IPS-18a (cell line): Measurements from ENCODE around the gene MAPK12.

Experiments used
- H3K27ac ChIP-seq: one replicate; pipeline ENCODE4 v1.5.1; 2013; ENCODE audit warnings: low read length
- H3K27me3 ChIP-seq: one replicate; pipeline ENCODE4 v1.6.1; 2013; ENCODE audit warnings: mild to moderate bottlenecking, low read length; ENCODE audit not compliant: control insufficient read depth, insufficient read depth
- H3K36me3 ChIP-seq: one replicate; pipeline ENCODE4 v1.6.1; 2013; ENCODE audit warnings: low read depth, low read length; ENCODE audit not compliant: control insufficient read depth
- H3K4me1 ChIP-seq: one replicate; pipeline ENCODE4 v1.6.1; 2013; ENCODE audit warnings: low read depth, low read length; ENCODE audit not compliant: control insufficient read depth
- H3K4me3 ChIP-seq: one replicate; pipeline ENCODE4 v1.5.1; 2013; ENCODE audit warnings: low read length
- H3K9ac ChIP-seq: one replicate; pipeline ENCODE4 v1.6.1; 2013; ENCODE audit warnings: mild to moderate bottlenecking, low read length, moderate library complexity
- H3K9me3 ChIP-seq: one replicate; pipeline ENCODE4 v1.6.1; 2013; ENCODE audit warnings: low read depth, low read length; ENCODE audit not compliant: control insufficient read depth

MAPK12 gene

DNA sequence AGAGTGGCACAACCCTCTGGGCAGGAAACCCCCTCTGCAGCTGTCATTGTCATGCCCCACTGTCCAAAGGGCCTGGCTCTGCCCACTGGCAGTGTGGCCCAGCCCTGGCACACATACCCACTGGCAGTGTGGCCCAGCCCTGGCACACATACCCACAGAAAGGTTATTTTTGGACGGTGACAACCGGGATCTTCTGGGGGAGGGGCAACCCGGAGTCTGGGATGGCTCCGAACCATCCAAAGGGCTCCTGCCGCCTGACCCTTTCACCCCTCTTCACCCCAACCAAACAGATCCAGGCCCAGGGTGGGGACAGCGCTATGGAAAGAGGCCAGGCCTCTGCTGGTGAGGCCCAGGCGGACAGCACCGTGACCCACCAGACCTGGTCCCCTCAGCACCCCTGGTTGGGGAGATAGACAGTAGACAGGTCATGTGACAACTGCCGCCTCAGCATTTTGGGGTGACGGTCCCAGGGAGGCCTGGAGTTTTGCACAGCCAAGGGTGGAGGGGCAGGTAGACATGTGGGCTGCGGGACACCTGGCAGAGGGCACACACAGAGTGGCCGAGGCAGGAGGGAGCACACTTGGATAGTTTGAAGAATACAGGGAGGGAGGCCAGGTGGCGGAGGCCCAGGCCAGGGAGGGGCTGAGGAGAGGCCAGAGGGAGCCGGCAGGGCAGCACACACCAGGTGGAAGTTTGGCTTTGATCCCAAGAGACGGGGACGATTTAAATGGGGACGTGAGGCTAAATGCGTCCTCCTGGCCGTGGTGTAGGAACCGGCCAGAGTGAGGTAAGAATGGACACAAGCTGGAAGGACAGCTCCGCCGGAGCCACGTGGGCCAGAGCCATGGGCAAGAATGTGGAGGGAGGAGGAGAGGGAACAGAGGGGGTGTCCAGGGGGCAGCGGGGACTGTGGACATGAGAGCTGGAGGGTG is 2.9 kb downstream of the MAPK12 start:
- no peak overlapping the region for H3K27ac ChIP-seq
- H3K4me3 ChIP-seq = no peak overlapping the region
- H3K27me3 ChIP-seq = peaks cover 26% of the 10 kb centered on the region
- no peaks in the 10 kb centered on the region for H3K9me3 ChIP-seq
- no peak overlapping the region for H3K9ac ChIP-seq
- H3K36me3 ChIP-seq = no peaks in the 10 kb centered on the region
- H3K4me1 ChIP-seq = no peaks in the 10 kb centered on the region

DNA sequence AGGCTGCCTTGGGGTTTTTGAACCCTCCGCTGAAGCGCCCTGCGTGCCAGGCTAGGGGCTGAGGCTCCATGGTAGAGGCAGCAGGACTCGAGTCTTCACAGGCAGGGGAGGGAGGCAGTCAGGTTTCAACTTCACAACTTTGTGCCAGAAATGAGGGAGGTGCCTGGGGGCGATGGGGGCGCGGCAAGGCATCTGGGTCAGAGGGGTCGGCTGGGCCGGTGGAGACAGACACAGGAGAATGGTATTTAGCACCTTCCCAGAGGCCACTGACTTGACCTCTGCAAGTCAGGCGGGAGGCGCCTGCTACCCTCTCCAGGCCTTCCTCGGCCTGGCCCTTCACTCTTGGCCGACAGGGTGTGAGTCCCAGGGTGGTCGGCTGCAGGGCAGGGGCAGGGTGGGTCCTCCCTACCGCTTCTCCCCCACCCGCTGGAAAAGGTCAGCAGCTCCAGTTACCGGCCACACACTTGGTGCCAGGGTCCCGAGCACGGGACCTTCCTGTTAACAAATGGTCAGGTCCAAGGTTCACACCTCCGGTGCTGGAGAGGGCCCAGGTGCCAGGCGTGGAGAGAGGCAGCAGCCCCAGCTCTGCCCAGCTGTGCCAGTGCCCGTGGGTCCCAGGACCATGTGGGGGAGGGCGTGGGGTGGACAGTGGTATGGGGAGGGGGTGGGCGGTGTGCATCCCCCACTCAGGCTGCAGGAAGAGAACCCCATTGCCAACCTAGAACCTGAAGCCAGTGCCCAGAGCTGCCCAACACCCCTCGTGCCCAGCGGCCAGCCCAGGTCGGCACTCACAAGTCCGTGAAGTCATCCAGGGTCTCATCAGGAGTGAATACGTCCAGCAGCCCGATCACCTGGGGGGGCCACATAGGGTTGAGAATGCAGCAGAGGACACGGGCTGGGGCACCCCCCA is 3.8 kb downstream of the MAPK12 start:
- H3K4me3 ChIP-seq = no peak overlapping the region
- H3K4me1 ChIP-seq = no peaks in the 10 kb centered on the region
- H3K9me3 ChIP-seq = no peaks in the 10 kb centered on the region
- H3K27me3 ChIP-seq = peaks cover 20% of the 10 kb centered on the region
- no peak overlapping the region for H3K27ac ChIP-seq
- no peaks in the 10 kb centered on the region for H3K36me3 ChIP-seq
- H3K9ac ChIP-seq = no peak overlapping the region

- Histone ChIP-seq H3K9me3 (no peaks in the 10 kb centered on the region), H3K27ac (no peak overlapping the region), H3K9ac (no peak overlapping the region), H3K36me3 (no peaks in the 10 kb centered on the region), H3K4me1 (no peaks in the 10 kb centered on the region), H3K27me3 (peaks cover 14% of the 10 kb centered on the region), H3K4me3 (no peak overlapping the region)
These were observed 4.4 kb downstream of the MAPK12 start for GRCh38 chr22:50257041-50257440.

DNA sequence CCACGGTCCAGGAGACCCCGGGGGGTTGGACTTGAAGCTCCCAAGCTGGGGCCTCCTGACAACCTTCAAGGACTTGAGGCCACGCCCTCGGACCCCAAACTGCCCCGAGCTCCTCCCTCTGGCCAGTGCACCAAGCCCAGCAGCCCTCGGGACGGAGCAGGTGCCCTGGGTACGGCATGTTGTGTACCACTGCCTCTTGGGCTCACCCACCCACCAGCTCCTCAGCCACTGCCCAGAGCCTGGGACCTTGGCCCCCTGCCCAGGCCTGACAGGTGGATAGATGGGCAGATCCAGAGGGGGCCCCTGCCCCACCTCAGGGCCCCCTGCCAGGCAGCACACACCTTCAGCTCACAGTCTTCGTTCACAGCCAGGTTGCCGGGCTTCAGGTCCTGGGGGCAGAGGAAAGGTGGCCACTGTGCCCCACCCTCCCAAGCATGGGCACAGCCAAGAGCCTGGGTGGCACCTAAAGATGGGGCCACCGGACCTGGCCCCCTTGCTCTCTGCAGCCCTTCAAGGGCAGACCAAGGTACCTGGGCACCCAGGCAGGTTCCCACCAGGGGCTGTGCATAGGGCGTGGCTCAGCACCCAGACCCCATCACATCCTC is 5.1 kb downstream of the MAPK12 start:
- Histone ChIP-seq H3K4me1 (no peaks in the 10 kb centered on the region), H3K9me3 (no peaks in the 10 kb centered on the region), H3K27me3 (peaks cover 12% of the 10 kb centered on the region), H3K27ac (no peak overlapping the region), H3K4me3 (no peak overlapping the region), H3K9ac (no peak overlapping the region), H3K36me3 (no peaks in the 10 kb centered on the region)

DNA sequence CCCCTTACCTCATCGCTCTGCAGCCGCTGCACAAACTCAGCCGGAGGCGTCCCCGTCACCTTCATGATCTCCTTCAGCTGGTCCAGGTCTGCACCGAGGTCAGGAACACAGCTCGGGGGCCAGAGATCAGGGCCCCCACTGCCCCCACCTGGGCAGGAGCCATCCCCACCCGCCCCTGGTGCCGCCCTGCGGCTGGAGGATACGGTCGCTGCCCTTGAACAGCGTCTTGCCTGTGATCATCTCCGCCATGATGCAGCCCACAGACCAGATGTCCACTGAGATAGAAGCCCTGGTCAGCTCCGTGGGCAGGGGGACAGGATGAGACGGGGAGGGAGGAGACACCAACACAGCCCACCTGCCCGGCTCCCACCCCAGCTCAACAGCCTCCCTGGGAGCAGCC is 5.9 kb downstream of the MAPK12 start:
- H3K4me3 ChIP-seq = no peak overlapping the region
- no peak overlapping the region for H3K27ac ChIP-seq
- H3K4me1 ChIP-seq = no peaks in the 10 kb centered on the region
- H3K9ac ChIP-seq = no peak overlapping the region
- H3K27me3 ChIP-seq = peaks cover 7% of the 10 kb centered on the region
- no peaks in the 10 kb centered on the region for H3K36me3 ChIP-seq
- no peaks in the 10 kb centered on the region for H3K9me3 ChIP-seq

DNA sequence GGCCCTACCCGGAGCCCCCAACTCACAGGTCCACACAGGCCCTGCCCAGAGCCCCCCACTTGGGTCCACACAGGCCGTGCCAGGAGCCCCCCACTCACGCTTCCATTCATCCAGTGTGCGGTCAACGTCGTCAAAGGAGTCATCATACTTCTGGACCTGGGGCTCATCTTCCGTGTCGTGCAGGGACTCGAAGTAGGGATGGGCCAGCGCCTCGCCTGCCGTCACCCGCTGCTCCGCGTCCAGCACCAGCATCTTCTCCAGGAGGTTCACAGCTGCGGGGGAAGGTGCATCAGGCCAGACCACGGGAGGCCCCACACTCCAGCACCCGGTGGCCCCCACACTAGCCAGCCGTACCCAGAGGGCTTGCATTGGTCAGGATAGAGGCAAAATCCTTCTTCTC is 6.4 kb downstream of the MAPK12 start:
- Histone ChIP-seq H3K4me1 (no peaks in the 10 kb centered on the region), H3K36me3 (no peaks in the 10 kb centered on the region), H3K27me3 (peaks cover 2% of the 10 kb centered on the region), H3K4me3 (no peak overlapping the region), H3K27ac (no peak overlapping the region), H3K9ac (no peak overlapping the region), H3K9me3 (no peaks in the 10 kb centered on the region)

DNA sequence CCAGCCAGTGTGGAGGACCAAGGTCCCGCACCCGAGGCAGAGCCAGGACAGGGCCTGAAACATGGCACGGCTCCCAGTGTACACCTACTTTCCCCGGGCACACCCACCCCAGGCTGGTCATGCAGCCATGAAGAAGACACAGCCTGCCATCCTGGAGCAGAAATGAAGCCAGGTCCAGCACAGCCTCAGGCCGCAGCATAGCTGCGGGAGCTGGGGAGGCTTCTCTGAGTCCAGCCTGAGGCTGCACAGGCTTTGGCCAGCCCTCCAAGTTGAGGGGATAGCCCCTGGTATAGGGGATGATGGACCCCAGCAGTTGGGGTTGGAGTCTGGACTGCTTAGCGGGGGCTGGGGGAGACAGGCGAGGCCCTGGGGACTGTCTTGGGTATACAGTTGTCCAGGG is 7.5 kb downstream of the MAPK12 start:
- Histone ChIP-seq H3K27me3 (no peaks in the 10 kb centered on the region), H3K36me3 (no peaks in the 10 kb centered on the region), H3K4me1 (no peaks in the 10 kb centered on the region), H3K9ac (no peak overlapping the region), H3K27ac (no peak overlapping the region), H3K4me3 (no peak overlapping the region), H3K9me3 (no peaks in the 10 kb centered on the region)

- Histone ChIP-seq H3K9me3 (no peaks in the 10 kb centered on the region), H3K27ac (no peak overlapping the region), H3K4me1 (no peaks in the 10 kb centered on the region), H3K9ac (no peak overlapping the region), H3K27me3 (no peaks in the 10 kb centered on the region), H3K4me3 (no peak overlapping the region), H3K36me3 (no peaks in the 10 kb centered on the region)
These were observed 8.2 kb downstream of the MAPK12 start for GRCh38 chr22:50253046-50253915.

GRCh38 chr22:50252082-50253045 is 9.1 kb downstream of the MAPK12 start:
- Histone ChIP-seq H3K4me1 (peaks cover 4% of the 10 kb centered on the region), H3K27ac (no peak overlapping the region), H3K27me3 (no peaks in the 10 kb centered on the region), H3K4me3 (peak overlapping the region; percentile 82), H3K9me3 (no peaks in the 10 kb centered on the region), H3K9ac (no peak overlapping the region), H3K36me3 (no peaks in the 10 kb centered on the region)

GRCh38 chr22:50251477-50252081 is 9.9 kb downstream of the MAPK12 start:
- peak overlapping the region; percentile 82 for H3K4me3 ChIP-seq
- H3K27ac ChIP-seq = no peak overlapping the region
- H3K4me1 ChIP-seq = peaks cover 4% of the 10 kb centered on the region
- no peaks in the 10 kb centered on the region for H3K36me3 ChIP-seq
- no peaks in the 10 kb centered on the region for H3K27me3 ChIP-seq
- H3K9ac ChIP-seq = peak overlapping the region; percentile 12
- no peaks in the 10 kb centered on the region for H3K9me3 ChIP-seq
